RCC 7860 (cell line): Measurements from ENCODE around the gene VSIG4.

ENCODE experiments used
- DNase-seq: peaks from one replicate; pipeline ENCODE4 v3.0.0-alpha.2; 2015; ENCODE audit warnings: low spot score
- FAIRE-seq: peaks from 2 replicates; lab custom pipeline; 2012; peaks lifted over from hg19 to GRCh38; lab: Jason Lieb, UNC

The VSIG4 gene

DNA sequence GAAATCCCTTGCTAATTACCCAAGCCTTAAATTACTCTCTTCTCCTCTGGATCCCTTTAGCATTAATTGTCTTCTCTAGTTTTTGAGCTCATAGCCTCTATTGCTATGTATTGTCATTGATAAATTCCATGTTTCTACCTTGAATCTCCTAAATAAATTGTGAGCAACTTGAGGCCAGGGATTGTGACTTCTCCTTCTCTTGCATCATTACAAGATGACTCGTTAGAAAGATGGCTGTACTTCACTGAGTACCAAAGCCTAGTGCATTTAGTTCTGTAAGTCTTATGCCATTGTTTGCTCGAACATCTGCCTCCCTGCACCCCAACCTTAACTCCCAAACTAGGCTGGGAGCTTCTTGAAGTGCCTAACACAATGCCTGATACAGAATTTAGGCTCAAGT lies 15.3 kb downstream of the VSIG4 start:
- FAIRE-seq (no peak), DNase-seq (no peak)

DNA sequence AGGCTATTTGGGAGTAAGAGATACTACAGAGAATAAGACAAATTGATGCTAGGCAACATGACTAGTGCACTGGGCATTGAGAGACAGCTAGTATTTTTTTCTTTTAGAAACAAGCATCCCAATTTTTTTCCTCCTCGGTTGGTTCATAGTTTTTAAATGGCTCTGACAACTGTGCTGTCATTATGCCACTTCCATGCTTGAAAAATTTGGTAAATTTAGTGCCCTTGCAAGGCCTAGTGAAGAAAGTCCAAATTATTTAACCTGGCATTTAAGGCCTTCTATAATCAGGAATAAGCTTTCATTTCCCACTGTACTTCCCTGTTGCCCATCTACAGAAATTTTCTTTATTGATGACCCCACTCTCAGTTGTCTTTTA lies 15.8 kb downstream of the VSIG4 start:
- FAIRE-seq (no peak), DNase-seq (no peak)

DNA sequence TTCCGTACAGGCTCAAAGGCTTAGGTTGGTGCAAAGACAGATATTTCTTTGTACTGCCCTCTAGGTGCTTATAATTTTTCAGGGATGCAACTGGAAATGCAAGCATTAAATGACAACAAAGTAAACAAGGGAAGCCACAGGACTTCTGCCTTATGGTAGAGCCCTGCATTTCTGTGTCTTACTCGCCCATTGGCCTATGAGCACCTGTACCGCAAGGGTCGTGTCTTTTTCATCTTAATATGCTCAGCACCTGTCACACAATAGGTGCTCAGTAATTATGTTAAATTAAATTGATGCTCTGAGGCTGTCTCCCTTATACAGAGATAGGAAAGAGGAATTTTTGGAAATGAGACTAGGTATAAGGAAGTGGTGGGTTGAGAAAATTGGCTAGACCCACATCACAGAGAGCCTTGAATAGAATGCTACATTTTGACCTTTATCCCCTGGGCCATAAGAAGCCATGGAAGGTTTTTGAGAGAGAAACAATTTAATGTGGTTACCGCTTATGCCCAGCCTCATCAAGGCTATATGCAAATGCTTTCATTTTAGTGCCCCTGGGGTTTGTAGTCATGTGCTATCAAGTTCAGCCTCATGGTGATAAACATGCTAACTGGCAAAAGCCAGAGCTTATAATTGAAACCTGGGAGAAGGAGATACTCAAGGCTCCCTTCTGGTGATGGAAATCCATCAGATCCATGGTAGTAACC lies 16.3 kb downstream of the VSIG4 start:
- no peak for FAIRE-seq
- no peak for DNase-seq

DNA sequence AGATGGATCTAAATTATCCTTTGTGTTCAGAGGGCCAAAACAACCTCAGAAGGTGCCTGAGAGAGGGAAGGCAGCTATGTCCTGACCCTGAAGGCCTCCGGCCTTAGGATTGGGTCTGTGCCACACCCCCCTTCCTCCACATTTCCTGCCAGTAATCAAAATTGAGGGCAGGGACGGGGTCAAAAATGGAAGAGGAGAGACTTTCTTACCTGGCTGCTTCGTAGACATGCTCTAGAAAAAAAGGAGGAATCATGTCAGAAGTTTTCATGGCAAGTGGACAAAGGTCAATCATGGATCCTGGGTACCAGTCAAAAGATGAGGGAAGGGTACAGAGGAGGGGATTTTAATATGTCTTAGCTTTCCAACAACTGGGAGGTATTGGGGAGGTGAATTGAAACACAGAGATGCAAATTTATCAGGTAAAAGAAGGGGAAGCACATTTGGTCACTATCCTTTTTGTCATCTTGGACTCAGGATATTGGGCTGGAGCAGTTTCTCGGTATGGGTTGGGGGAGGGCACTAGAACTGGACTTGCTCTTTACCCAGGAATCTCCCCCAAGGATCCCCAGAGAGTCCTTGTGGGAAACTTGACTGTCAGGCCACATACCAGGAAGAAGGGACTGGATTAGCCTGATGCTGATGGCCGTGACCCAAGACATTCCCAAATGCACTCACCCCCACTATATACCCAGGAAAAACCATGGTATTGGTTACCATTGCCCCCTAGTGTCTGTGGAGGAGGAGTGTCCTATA lies 17.1 kb downstream of the VSIG4 start:
- FAIRE-seq (no peak), DNase-seq (no peak)

DNA sequence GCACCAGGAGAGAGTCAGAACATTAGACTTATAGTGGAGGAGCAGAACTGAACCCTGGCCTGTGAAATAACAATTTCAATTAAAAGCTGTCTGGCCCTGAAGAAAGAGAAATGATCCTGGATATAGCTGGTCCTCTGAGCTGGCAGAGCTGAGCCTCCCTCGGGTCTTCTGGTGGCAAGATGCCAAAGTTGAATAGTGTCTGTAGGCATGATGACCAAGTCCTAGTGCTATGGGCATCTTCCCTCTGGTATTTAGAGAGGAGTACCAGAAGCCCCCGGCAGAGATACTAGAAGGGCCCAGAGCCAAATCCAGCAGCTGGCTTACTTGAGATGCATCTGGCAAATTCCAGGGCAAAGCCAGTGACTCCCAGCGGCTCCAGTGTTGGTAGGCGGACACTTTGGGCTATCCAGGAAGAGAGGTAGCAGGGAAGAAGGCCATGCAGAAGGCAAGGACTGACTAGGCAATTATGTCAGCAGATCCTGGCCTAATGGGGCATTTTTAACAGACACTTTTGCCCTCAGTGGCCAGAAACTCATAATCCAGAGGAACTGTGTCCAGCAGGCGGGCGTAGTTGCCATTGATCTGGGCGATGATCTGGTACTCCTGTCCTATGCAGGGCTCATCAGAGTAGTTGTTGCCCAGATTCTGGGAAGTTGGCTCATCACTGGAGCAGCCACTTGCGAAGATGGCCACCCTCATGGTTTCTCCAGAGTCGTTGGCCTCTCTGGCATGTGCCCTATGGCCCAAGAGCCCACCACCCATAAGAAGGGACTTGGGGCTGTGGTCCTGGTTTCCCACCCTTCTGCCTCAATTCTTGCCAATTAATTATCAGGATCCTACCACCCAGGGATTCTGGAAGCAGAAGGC lies 17.9 kb downstream of the VSIG4 start:
- FAIRE-seq (no peak), DNase-seq (no peak)

DNA sequence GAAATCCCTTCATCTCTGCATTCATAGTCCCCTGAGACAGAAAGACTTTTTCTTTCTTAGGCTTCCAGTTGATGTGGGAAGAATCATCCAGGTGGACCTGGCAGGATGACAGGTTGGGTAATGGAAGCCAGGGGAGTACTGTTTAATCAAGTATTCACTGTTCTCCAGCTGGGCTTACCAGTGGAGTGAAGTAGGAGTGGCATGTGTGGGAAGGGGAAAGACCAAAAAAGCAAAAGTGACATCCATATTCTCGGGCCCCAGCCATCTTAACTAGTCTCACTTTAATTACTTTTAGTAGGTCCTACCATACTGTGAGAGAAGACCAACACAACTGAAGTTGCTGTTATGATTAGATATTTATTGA lies 18.5 kb downstream of the VSIG4 start:
- FAIRE-seq (no peak), DNase-seq (no peak)

DNA sequence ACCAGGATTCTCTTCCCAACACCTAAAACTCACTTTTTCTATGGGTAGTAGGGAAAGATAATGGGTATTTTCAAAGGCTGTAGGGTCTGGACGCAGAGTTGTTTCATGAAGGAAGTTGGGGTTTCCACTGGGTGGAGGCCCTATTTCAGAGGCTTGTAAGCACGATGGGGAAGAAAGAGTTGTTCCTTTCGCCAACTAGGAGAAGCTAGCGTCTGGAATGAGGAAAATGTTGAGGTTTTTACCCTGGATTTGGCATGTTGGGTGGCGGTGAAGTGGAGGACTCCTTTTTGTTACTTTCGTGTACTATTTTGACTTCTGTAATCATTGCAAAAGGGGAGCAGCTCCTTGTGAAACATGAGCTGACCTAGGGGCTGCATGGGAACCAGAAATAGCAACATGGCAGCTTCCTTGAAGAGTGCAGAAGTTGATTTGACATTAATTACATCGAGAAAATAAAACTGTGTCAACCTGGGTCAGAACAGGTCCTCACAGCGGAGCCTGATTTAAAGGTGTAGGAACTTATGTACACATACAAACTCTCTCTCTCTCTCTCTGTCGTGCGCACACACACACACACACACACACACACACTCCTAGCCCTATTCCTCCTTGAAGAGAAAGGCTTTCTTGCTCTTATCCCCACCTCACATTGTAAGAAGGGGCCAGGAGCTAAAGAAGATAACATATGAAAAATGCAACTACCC lies 19.1 kb downstream of the VSIG4 start:
- DNase-seq (no peak), FAIRE-seq (no peak)

DNA sequence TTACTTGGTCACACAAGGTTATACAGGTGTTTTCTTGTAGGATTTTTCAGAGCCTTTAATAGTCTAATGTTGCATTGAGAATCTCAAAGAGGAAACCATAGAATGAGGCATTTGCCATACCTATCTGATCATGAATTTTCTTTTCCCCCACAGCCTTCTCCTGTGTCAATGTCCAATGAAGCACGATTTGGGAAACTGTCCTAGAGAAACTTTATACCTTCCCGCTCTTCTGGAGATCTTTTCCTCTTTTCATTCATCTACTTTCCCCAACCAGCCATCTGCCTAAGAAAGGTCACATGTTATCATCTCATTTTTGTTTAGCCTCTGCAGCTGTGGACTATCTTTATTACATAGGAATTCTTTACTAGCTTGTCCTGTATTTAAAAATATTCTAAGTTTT lies 19.9 kb downstream of the VSIG4 start:
- DNase-seq (no peak), FAIRE-seq (no peak)

DNA sequence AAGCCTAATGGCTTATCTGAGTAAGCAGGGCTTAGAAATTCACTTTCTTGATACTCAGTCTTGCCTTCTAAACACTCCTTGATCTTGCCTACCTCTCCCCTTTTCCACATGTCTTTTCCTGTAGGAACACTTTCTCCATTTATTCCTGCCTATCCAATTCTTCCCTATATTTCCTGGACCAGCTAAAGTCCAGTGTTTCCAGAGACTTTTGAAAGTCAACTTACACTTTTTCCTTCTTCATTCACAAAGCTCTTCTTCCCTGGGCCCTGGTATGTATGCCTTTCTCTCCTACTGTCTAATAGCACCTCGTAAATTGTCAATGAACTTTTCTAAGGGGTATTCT lies 20.6 kb downstream of the VSIG4 start:
- DNase-seq (no peak), FAIRE-seq (no peak)

DNA sequence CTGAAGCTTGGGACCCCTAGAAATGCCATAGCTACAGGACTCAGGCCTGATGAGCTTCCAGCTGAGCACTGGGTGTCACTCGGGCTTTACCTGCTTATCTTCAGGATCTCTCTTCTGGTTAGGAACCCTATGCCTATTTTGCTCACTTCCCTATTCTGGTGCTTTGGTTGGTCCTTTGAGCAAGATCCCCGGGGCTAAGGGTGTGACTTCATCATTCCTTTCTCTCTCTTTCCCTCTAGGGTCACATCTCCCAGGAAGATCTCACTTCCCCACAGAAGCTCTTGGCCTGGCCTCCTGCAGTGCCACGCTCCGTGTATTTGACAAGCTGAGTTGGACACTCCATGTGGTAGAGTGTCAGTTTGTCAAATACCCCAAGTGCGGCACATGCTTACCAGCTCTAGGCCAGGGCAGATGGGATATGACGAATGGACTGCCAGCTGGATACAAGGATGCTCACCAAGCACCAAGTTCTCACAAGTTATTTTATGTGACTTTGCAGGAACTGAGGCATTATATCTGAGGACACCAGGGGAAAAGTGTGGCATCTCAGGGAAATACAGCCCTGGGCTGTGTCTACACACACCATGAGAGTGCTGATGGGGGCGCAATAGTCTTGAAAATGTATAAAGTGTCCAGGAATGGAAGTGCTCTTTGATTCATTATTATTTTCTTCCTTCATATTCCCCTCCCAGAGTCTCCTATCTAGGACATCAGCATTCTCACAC lies 21.1 kb downstream of the VSIG4 start:
- FAIRE-seq (no peak), DNase-seq (no peak)

DNA sequence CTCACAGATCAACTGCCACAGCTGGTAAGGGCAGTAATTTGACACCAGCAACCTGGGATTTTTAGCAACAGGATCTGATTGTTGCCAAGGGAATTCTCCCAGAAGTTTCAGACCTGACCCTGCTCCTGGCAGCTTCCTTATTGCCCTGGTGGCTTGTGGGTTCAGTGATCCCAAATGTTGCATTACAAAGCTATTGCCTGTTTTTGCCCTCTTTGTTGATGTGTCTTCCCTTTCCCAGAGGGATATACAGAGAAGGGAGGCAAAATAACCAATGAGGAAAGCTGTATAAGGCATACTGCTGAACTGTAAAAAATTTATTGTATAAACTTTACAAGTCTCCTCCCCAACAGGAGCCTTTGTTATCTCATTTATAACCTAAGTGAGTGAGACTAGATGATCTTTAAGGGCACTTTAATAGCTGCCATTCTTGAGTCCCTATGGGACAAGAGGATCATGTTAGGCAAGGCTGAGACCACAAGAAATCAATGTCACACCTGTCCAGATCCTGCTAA lies 22.2 kb downstream of the VSIG4 start:
- no peak for FAIRE-seq
- DNase-seq = no peak

DNA sequence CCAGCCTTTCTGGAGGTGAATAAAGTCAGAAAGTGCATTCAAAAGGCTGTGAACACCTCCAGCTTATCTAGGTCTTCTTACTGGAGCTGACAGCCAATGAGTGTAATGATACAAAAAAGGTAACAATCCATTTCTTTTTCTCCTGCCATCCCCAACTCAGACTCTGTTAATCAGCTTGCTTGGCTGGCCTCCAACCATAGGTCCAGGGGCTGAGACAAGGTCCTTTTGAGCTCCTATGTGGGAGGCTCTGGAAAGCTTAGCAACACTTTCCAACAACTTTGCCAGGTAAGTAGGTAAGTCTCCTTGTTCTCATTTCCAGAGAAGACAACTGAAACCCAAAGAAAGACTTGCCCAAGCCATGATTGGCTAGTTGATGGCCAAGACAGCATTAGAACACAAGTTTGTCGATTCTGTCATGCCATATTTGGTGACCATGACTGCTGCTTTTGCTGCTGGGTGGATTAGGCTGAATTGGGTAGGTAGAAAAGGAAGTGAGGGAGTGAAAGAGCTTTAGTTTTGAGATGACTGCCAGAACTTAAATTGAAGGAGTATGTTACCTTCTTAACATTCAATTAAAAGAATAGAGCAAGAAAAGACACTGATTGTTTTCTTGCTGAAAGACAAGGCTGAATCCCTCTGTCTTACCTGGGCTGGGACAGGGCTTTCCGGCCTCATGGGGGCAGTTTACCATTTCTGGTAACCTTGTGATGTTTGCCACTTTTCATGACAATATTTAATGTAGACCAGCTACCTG lies 22.8 kb downstream of the VSIG4 start:
- no peak for DNase-seq
- no peak for FAIRE-seq

DNA sequence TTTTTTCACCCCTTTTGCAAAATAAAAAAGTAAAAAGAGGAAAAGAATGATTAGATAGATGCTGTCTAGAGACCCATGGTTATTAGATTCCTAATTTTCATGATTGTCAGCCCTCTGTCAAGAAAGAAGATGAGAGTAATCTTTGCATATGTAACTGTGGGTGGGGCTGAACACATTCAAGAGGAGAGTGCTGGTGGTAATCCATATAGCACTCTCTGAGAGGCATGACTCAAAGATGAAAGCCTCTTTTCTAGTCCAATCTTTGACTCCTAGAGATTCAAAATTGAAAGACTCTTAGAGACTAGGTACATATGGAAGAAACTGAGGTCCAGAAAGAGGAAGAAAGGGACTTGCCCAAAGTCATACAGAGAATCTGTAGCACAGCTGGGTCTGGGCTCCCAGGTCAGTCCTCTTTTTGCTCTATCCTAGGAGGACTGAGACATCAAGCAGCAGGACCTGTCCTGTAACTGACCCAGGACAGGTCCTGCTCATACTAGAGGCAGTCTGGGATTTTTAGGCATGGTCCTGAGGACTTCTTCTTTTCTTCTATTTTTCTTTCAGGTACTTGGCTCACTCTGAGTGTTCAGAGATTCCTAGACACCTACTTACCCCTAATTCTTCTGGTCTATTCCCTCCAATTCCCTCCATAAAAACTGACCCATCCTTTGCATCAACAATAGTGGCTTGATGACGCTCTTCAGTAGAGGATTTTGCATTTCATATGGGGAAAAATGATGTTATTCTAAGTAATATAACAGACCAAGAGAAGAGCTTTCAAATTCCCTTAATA lies 23.8 kb downstream of the VSIG4 start:
- FAIRE-seq (no peak), DNase-seq (no peak)

DNA sequence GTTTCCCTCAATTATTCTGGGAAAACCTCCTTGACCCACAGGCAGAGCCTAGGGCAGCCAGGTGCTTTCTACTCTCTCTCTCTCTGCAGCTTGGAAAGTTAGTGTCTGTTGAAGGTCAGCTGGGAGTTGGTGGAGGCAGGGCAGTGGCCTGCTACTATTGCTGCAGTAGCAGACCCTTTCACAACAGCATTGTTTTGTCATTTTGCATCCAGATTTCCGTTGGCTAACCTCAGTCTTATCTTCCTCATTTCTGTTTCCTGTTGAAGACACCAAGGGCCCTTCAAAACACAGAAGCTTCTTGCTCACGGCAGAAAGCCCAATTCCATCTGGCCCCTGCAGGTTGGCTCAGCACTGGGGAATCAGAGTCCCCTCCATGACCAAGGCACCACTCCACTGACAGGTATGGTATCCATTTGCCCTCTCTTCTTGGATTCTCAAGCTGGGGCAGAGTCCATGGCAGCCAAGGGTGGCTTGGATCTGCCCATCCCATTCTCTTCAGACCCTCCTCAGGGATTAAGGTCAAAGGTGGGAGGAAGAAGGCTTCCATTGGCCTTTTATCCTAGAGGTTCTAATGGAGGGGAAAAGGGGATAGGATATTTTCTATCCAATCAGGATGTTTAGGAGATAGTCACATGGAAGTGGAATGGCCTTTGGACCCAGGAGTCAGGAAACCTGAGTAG lies 24.6 kb downstream of the VSIG4 start:
- DNase-seq (no peak), FAIRE-seq (no peak)

DNA sequence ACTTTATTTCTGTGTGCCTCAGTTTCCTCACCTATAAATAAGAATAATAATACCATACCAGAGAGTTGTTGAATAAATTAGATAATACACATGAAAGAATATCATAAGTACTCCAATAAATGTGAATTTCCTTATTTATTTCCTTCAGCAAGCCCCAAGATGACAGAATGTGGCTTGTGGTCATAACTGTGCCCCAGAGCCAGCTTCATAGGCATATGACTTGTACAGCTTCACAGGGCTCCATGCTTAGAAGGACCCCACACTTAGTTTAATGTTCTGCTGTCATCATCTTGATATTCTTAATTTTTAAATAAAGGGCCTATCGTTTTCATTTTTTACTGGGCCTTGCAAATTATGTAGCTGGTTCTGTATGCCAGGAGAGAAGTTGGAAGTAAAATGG lies 25.3 kb downstream of the VSIG4 start:
- FAIRE-seq (no peak), DNase-seq (no peak)

DNA sequence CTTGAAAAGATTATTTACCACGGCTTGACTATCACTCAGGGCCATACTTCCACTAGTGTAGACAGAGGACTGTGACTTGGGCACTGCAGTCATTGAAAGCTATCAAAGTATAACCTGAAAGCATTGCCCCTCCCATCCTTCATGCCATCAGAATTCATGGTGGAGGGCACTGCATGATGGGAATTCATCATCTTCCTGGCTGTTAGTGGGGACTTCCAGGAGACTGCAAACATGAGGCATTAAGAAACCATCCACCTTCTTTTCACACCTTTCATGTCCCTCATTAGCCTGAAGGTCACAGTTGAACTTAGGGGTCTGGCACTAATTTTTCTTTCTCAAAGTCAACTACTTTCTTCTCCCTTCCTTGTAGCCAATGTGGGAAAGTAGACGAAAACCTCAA lies 25.8 kb downstream of the VSIG4 start:
- FAIRE-seq (no peak), DNase-seq (no peak)

DNA sequence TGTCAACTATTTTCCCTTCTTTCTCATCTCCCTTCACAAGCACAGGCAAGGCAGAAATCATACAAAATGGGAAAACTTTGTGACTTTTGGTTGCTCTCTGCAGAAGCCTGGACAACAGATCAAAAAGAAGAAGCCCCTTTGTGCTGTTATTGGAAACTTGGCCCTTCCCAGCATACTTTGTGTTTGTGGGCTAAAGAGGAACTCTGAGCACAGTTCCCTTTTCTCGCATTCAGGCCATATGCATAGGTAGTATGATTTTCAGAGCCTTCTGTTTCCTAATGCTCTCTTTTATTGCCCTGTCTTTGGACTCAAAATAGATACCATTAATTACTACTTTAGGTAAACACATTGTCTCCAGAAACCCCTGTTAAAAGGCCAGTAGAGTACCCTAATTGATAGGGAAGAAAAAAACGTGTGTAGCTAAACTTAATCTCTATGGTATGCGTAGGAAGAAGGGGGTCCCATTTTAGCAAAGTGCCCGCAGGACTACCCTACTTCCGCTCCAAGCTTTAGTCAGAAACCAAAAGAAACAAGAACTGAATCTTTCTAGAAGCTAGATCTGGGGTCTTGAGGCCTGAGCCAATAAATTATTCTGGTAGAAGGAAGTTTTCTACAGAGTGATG lies 26.6 kb downstream of the VSIG4 start:
- DNase-seq (no peak), FAIRE-seq (no peak)

DNA sequence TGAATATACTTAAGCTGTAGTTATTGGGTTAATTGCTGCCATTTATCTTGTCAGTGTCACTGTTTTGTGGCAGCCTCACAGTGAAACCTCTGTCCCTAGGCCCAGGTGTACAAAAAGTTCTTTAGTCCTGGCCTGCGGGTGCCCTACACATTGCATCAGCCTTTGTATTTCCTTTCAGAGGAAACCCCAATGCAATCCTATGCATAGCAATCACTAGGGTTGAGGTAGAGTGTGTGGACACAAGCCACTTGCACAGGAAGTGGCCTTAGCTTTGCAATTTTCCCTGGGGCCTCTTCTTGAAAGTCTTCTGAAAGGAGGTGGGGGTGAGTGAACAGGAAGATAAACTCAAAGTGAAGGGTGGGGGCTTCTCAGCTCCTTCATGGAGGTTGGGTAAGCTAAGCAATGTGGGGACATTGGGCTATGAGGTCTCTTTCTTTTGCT lies 27.8 kb downstream of the VSIG4 start:
- DNase-seq (no peak), FAIRE-seq (no peak)
